HK-2 (cell line): Measurements from ENCODE around the gene ELMO1.

Source experiments
- DNase-seq: peaks from one replicate; pipeline ENCODE4 v3.0.0-alpha.2; 2018; ENCODE audit not compliant: unreplicated experiment

ELMO1 gene

DNA sequence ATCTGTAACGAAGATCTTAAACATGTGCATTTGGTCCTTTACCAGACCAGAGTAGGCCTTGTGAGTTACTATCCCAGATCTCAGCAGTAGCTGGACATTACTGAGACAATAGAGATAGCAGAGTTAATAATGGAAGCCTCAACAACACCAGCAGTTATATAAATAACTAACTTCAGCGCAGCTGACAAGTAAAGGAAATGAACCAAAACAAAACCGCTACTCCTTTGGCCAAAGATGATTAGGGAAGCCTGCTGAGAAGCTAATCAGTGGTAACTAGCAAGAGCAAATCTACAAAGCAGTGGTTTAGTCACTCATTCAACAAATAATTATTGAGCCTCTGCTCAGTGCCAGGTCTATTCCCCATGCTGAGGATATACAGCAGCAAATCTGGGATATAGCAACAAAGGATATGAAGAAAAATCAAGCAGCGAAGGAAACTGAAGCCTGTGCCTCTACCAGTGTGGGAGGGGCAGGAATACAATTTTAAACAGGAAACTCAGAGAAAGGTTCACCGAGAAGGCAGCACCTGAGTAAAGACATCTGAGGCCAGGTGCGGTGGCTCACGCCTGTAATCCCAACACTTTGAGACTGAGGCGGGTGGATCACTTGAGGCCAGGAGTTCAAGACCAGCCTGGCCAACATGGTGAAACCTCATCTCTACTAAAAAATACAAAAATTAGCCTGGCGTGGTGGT lies 103.6 kb downstream of the ELMO1 start:
- no peak for DNase-seq

DNA sequence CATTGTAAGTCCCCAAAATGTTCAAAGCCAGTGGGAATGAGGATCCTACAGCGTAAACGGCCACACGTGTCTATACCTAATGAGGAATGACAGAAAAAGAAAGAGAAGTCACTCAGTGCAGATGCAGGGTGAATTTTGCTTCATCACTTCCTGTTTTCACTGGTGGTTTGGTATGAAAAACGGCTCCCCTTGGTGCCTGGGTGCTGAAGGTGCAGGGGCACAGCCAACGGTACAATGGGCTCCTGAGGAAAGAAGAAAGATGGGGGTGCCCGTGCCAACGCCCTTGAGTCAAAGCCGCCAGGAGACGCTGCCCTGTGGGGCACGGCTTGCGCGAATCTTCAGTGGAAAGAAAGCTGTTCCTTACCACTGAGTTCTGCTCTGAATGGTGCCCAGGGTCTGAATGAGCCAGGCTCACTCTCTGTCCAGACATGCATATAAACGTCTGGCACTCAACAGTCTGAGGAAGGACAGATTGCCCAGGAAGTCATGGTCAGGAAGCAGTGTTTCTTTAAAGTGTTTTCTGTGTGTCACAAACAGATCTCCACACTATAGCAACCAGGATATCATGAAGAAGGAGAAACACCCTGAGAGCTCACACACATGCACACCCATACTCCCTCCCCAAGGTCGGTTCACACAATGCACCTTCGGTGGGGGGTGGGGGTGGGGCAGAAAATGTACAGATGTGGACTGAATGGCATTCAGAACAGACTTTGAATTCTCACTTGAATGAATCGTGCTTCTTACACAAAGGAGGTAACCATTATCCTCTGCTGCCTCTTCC lies 105.8 kb downstream of the ELMO1 start:
- DNase-seq = no peak

GRCh38 chr7:37342176-37342687 lies 106.4 kb downstream of the ELMO1 start:
- DNase-seq = no peak

DNA sequence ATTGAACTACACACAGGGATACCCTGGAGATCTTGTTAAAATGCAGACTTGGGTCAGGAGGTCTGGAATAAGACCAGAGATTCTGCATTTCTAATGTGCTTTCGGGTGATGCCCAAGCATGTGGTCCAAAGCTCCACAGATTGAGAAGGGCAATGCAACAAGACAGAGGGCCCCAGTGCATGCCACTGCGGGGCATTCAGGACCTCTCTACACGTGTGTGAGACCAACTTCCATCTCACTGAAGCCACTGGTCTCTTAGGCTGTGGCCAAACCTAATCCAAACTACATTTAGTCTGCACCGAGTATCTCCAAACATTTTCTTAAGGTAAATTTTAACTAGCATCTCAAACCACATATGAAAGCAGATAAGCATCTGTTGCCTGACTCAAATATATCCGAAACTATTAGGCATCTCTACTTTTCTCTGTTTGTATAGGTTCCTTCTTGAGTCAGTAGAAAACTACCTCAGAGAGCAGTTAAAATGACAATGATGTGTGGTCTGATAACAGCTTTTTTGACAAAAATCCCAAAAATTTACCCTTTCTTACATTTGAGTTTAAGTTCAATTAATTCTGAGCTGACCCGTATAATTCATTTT lies 107.5 kb downstream of the ELMO1 start:
- no peak for DNase-seq

- DNase-seq = no peak
Observed at GRCh38 chr7:37338966-37339365, 109.7 kb downstream of the ELMO1 start.

- DNase-seq = no peak
Observed at GRCh38 chr7:37337522-37337921, 111.1 kb downstream of the ELMO1 start.

DNA sequence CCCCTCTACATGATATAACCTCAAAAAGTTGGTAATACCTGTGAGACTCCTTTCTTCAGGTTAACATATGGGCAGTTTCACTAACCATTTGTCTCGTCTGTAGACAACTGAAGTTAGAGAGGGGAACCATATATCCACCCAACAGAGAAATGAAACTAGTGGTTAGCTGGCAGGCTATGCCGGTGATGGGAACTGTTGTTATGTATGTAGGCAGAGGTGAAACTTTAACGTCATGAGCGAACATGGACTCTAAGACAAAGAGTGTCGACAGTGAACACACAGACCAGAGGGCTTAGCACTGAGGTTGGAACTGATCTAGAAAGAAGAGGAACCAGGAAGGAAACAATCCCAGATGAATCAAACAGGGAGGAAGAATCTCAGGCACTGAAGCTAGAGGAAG lies 112.4 kb downstream of the ELMO1 start:
- no peak for DNase-seq

DNA sequence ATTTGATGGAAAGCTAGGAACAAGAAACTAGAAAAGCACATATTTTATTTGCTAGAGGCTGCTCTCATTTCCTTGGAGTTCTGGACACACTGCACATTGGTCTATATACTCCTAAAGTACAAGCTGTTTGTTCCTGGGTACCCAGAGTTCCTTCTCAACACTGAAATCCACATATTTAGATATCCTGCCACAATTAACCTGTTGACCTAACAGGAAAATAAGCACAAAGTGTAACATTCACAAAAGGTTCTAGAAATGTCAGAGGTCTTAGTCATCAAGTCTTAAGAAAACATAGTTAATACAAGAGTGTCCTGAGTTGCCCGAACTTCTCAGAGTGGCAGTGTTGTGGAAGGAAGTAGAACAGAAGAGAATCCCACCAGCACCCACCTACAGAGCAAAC lies 115.6 kb downstream of the ELMO1 start:
- DNase-seq = no peak

DNA sequence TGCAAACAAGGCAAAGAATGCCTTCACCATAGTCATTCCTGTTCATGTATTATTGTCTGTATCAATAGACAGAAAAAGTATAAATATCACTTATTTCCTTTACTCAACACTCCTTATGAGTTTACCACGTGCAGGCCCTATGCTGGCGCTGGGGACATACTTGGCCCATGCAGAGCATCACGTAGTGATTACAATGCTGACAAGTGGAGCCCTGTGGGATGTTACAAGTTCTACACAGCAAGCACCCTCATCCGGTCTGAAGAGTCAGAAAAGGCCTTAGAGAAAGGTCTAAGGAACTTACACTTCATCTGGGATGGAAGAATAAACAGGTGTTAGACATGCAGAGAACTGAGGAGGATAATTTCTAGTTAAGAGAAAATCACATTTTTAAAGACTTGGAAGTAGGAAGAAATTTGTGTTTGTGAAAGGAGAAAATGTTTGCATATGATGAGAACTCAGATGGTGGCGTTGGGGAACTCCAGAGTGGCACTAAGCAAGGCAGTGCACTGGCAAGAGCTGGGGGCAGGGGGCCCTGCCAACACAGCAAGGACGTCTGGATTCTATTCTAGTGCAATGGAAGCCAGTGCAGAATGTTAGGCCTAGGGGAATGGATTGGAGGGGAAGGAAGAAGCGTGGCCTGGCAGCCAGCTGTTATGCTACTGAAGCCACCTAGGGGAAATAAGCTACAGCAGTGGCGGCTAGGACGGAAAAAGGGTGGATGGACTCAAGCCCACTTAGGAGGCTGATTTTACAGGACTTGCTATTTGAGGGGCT lies 116.2 kb downstream of the ELMO1 start:
- no peak for DNase-seq

DNA sequence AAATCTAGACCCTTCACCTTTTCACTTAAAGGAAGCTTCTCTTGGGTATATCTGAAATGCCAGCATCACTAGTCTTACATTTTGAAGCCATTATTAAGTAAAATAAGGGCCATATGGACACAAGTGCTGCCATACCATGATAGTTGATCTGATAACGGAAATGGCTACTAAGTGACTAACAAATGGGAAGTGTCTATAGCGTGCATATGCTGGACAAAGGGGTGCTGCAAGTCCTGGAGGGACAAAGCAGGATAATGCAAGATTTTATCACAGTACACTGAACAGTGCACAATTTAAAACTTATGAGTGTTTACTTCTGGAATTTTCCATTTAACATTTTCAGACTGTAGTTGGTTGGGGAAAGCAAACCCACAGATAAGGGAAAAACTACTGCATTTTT lies 117.9 kb downstream of the ELMO1 start:
- no peak for DNase-seq

DNA sequence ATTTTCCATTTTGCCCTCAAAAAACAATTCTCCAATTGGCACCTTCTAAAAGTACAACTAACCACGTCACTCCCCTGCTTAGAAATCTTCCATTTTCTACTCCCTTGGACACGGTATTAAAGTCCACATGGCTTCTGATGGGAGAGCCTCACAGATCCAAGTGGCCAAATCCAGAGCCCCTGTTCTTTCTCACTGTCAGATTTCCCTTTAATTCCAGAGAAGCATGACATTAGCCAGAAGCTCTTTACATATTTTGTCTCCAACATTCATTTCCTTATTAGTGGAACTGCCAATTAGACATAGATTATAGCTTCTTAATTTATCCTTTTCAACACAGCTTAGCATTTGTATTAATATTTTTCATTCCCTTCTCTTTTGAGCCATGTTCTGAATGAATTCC lies 118.7 kb downstream of the ELMO1 start:
- no peak for DNase-seq

DNA sequence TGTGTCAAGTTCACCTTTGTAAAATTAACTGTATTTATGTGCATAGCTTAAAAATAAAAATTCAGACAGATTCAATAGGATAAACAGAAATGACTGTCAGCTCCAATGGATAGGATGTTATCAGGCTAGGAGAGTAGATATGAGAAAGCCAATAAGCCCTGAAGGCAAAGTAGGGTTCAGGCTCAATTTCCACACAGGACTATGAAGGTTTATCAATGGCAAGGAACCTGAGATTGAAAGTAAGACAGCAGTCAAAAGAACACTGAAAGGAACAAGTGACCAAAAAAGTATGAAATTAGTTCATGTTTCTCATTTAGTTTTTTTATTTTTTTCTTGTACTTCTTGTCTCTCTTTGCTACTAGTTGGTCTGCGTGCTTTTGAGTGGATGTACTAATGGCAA lies 121.4 kb downstream of the ELMO1 start:
- DNase-seq = no peak

DNA sequence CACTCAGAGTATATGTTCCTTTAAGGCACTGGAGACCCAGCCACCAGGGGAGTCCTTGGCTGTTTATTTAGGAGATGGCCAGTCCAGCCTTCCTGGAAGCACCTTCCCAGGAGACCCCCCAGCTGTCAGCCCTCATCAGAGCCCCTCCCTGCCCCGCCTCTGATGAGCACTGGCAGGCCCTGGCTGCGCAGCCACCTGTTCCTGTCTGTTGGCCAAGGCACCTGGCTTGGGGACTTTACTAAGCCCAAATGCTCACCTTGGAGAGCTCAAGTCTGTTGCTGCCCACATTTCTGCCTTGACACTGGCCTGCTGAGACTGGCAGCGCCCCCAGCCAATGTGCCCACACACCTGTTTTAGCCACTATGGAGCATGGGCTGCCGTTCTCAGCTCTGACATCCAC lies 124.7 kb downstream of the ELMO1 start:
- DNase-seq = no peak

- DNase-seq = no peak
Observed at GRCh38 chr7:37322831-37323230, 125.8 kb downstream of the ELMO1 start.

GRCh38 chr7:37320848-37321468 lies 127.7 kb downstream of the ELMO1 start:
- DNase-seq = no peak

GRCh38 chr7:37320140-37320847 lies 128.4 kb downstream of the ELMO1 start:
- no peak for DNase-seq

GRCh38 chr7:37318541-37318940 lies 130.1 kb downstream of the ELMO1 start:
- DNase-seq = no peak

- no peak for DNase-seq
Observed at GRCh38 chr7:37315772-37316715, 132.6 kb downstream of the ELMO1 start.

DNA sequence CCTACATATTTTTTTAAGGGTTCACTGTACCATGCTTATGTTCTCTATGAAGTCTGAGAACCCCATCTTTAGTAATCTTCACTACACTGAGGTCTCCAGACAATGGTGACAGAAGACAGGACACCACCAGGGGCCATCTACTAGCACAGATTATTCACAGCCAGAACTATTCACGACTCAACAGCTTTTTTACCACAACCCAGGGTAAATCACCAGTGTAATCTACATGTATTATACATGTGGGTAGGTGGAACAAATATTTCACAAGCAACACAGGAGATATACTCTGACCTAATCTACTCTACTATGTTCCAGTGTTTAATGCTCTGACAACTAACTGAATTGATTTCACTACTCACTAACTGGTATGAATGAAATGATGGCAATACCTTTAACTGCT lies 136.1 kb downstream of the ELMO1 start:
- no peak for DNase-seq

DNA sequence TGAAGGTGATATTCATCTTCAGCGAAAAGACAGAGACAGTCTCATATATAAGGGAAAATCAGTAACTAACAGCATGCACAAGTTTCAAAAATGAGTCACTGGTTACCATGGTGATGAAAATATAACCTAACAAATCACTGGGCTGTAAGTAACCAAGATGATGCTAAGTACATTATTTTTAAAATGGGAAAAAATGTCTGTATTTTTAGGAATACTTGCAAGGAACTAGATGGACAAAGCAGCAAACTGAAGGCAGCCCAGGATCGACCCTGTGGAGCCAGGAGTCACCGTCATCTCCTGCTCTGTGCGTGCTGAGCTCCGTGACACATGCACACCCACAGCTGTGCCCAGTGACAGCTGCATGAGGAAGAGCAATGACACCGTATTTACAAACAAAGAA lies 137.3 kb downstream of the ELMO1 start:
- DNase-seq = no peak
